ENCODE measurements around the gene ZNF101.

Gene ZNF101

GRCh38 chr19:19721896-19722295 is 53.3 kb downstream of the ZNF101 start:
- no peak for DNase-seq

- DNase-seq, result peak; percentile 92
Measured at GRCh38 chr19:19732579-19733501, 64.2 kb downstream of the ZNF101 start, which contains the start of gene ZNF14. Gene ZNF14, minus strand, starts transcription at chr19:19733112. Its CDS starts 154 bp downstream, at chr19:19732958.

Data from activated CD8-positive, alpha-beta memory T cell treated with anti-CD3 and anti-CD28 coated beads, Interleukin-2, amount 50 U/mL, for 48 hours (primary cell).